ENCODE data around the gene FBXL15. TPM values are rescaled to one million over a fixed set of nuclear protein-coding genes. Genes with fewer than 3 reads are reported as not detected.

Gene FBXL15
- total and polyA plus RNA-seq, 9 of the 15 experiments (the other 6 are each of a cell fraction or from before 2014, with no cell fraction given), result 0.08 to 25.9 (median 3.5) TPM

GRCh38 chr10:102432162-102432950 is 11.7 kb downstream of the FBXL15 start, which contains the start of gene CUEDC2 (continued):
- TF ChIP-seq TFAP4 (CRISPR knock-in tag; IDR thresholded peaks at IDR 0.05; ENCODE audit: borderline replicate concordance) (peak; percentile 79), ATF1 (CRISPR knock-in tag; IDR thresholded peaks at IDR 0.05) (no peak), ATF1 (tag; IDR thresholded peaks at IDR 0.05) (peak; percentile 60), POLR3G (IDR thresholded peaks at IDR 0.05; ENCODE audit: extremely low read depth, insufficient read length, insufficient replicate concordance) (no peak), CREB5 (CRISPR knock-in tag; IDR thresholded peaks at IDR 0.05) (no peak), MTF1 (CRISPR knock-in tag; IDR thresholded peaks at IDR 0.05; ENCODE audit: borderline replicate concordance) (no peak), HNRNPH1 (optimal IDR thresholded peaks at IDR 0.05; ENCODE audit: low read depth, low read length) (no peak), KLF13 (tag; IDR thresholded peaks at IDR 0.05; ENCODE audit: borderline replicate concordance, low read depth) (peak; percentile 51; the same call in 1 of the 2 replicates), BCL6 (CRISPR knock-in tag; IDR thresholded peaks at IDR 0.05) (no peak), ZNF77 (CRISPR knock-in tag; IDR thresholded peaks at IDR 0.05) (no peak), ESRRB (CRISPR knock-in tag; IDR thresholded peaks at IDR 0.05; ENCODE audit: borderline replicate concordance) (no peak), ELF1 (tag; IDR thresholded peaks at IDR 0.05) (0 out of 2 replicates have a peak, but pooled peaks have one; percentile 18), ATF7 (IDR thresholded peaks at IDR 0.05) (peak; percentile 68), KAT2B (IDR thresholded peaks at IDR 0.05; ENCODE audit: low read depth, low read length) (no peak)
- TF ChIP-seq, protein P1, sequence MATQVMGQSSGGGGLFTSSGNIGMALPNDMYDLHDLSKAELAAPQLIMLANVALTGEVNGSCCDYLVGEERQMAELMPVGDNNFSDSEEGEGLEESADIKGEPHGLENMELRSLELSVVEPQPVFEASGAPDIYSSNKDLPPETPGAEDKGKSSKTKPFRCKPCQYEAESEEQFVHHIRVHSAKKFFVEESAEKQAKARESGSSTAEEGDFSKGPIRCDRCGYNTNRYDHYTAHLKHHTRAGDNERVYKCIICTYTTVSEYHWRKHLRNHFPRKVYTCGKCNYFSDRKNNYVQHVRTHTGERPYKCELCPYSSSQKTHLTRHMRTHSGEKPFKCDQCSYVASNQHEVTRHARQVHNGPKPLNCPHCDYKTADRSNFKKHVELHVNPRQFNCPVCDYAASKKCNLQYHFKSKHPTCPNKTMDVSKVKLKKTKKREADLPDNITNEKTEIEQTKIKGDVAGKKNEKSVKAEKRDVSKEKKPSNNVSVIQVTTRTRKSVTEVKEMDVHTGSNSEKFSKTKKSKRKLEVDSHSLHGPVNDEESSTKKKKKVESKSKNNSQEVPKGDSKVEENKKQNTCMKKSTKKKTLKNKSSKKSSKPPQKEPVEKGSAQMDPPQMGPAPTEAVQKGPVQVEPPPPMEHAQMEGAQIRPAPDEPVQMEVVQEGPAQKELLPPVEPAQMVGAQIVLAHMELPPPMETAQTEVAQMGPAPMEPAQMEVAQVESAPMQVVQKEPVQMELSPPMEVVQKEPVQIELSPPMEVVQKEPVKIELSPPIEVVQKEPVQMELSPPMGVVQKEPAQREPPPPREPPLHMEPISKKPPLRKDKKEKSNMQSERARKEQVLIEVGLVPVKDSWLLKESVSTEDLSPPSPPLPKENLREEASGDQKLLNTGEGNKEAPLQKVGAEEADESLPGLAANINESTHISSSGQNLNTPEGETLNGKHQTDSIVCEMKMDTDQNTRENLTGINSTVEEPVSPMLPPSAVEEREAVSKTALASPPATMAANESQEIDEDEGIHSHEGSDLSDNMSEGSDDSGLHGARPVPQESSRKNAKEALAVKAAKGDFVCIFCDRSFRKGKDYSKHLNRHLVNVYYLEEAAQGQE (IDR thresholded peaks at IDR 0.05; ENCODE audit: borderline replicate concordance), result peak; percentile 9; the same call in 1 of the 2 replicates
- TF ChIP-seq, protein P1 (CRISPR knock-in tag; IDR thresholded peaks at IDR 0.05; ENCODE audit: low read depth), result no peak
